Hippocampal formation (tissue), 2 donors: ENCODE data around the gene ESR1.
"Not testable (repeated sequence)": the region's sequence is repeated elsewhere in the genome, so short reads cannot be mapped to it uniquely, and the experiment has no call there.

Experiments
- DNase-seq, 2 donors: peaks; one replicate each; lab custom pipeline; 2025; lab: John Stamatoyannopoulos, UW

ESR1 gene

DNA sequence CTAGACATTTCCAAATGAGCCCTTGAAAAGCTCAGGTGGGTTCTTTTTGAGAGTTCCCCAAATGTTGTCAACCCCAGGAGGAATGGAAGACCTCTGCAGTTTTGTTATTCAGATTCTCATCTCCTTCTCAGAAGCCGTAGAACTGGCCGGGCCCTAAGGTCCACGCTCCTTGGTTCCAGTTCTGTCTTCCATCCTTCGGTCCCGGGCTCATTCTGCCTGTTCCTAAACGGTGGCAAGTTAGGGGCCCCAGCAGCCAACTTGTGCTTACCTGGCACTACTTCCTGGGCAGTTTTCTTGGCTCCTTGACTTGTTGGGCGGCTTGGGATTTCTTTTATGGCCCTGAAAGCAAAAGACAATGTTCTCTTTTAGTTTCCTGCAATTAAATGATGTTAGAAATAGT lies 6.4 kb downstream of the ESR1 start:
- no peak for DNase-seq

DNA sequence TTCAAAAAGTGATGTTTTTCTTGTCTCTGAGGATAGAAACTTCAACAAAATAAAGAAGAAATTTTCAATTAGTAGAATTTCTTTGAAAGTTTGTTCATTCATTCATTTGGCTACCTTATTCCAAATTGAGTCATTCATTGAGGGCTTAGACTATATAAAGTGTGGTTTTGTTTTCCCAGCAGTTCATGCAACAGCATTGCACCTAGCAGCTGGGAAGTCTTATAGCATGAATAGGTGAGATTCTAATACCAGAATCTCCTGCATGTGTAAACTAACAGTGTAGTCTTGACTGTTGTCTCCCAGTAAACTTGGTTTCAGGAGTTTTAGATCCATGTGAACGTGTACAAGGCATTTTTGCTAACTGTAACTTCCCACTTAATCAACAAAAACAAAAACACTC lies 7.1 kb downstream of the ESR1 start:
- DNase-seq, result no peak

DNA sequence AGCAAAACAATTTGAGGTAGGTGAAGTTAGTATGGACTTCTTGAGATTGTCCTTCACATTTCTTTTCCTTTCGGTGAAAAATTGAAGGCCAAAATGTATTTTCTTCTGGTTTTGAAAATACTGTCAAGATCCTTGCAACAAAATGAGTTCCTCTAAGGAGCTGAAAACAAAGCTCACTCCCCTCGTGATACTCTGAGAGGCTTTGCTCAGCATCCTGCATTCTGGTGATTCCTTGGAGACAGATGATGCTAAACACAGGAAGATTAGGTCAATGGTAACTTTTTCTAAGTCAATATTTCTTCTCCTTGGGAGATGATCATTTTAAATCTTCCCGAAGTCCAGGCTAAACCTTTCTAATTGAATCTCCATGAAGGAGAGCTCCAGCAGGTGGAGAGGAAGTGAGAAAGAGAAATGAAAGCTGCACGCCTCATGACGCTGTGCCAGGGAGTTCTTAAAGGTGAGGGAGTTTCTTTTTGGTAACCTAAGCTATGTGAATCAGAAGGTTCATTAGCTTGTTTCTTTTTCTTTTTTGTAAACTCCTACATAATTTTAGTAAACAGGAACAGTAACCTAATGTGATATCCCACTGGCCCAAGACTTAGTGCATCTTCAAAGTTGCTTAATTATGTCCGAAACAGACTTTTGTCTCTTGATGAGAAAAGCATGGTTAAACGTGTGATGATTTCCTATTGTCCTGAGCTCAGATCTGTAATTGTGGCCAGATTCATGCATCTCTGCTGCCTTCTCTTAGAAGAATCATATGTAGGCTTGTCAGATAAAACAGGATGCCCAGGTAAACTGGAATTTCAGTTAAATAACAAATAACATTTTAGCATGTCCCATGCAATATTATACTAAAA lies 15.0 kb downstream of the ESR1 start:
- no peak for DNase-seq

DNA sequence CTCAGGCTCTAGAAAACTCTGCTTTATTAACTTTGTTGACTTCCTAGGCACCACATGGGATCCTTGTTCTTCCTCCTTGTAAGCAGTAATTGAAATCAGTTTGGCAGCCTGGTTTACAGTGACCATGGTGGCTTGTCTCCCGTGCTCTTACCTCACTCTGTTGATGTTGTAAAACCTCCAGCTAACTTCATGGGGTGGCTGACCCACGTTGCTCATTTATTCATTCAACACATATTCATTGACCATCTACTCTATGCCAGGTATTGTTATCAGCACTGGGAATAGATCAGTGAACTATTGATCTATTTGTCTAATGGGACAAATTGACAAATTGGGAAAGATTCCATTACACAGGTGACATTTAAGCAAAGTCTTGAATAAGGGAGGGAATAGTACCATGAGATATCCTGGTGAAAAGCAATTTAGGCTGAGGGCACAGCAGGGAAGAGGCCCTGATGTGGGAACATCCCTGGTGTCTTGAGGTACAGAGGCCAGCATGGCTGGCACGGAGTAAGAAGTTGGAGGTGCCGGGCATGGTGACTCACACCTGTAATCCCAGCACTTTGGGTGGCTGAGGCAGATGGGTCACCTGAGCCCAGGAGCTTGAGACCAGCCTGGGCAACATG lies 19.1 kb downstream of the ESR1 start:
- no peak for DNase-seq

DNA sequence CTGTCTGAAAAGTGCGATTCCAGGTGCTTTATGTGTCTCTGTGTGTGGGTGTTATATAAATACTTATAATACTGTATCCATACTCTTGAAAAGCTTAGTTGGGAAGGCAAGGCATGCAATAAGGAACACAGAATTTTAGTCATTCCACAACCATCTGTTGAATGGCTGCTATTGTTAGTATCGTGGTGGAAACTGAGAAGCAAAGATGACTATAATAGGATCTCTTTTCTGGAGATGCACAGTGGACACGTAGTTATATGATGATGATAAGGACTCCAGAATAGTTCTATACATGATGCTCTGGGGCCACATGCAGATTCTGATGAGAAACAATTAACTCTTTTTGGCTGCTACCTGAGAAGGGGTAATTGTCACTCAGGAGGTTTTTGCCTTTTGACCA lies 25.2 kb downstream of the ESR1 start:
- no peak for DNase-seq

DNA sequence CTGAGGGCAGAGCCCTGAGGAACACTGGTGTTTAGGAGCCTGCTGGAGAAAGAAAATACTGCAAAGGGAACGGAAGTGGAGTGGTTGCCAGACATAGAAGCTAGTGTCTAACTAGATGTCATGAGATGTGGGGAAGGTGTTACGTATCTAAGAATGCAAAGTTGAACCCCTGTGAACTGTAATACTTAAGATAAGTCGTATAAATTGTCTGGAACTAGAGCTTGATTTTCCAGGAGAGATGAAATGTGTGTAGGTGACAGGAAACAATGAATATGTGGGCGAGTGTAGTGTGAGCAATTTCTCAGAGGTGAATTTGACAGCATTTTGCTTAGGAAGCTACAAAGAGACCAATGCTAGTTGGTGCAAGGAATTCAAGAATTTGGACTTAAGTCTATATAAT lies 27.9 kb downstream of the ESR1 start:
- DNase-seq, result no peak

DNA sequence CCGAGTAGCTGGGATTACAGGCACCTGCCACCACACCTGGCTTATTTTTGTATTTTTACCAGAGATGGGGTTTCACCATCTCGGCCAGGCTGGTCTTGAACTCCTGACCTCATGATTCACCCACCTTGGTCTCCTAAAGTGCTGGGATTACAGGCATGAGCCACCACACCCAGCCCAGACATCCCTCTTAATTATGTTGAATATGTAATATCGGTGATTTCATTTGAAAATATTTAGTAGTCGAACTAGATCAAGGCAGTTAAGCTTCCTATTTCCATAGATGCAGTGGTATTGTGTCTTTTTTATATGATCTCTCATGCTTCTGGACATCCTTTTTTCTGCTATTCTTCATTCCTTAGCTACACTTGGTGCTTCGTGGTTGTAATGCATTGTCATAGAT lies 29.7 kb downstream of the ESR1 start:
- no peak for DNase-seq

DNA sequence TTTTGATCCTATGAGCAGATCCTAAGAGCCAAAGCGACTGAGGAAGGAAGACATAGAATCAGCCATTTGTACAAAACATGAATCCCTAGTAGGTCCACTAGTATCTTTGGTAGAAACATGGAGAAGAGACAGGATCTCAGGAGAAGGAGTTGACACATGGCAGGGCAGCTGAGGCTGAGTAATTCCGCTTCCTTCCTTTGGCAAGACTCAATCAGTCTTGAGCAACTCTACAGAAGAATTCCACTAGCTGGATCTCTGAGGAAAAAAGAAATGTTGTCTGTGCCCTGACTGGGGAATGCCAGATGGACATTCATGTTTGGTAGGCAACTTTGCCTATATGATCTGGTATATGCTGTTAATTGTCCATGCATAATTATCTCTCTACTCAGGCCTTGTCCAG lies 35.3 kb downstream of the ESR1 start:
- no peak for DNase-seq

DNA sequence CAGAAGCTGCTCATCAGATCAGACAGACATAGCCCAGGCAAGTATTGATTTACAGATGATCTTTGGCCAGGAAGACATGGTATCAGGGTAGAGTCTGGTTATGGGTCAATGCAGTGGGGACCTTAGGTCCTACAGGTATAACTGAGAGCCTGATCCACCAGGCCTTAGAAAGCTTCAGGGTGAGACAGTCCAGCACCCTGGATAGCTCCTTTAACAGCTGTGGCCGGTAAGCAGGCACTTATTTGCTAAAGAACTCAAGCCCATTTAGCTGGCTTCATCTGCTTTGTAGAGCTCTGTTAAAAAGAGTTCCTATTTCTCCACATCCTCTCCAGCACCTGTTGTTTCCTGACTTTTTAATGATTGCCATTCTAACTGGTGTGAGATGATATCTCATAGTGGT lies 39.6 kb downstream of the ESR1 start:
- DNase-seq, result no peak

DNA sequence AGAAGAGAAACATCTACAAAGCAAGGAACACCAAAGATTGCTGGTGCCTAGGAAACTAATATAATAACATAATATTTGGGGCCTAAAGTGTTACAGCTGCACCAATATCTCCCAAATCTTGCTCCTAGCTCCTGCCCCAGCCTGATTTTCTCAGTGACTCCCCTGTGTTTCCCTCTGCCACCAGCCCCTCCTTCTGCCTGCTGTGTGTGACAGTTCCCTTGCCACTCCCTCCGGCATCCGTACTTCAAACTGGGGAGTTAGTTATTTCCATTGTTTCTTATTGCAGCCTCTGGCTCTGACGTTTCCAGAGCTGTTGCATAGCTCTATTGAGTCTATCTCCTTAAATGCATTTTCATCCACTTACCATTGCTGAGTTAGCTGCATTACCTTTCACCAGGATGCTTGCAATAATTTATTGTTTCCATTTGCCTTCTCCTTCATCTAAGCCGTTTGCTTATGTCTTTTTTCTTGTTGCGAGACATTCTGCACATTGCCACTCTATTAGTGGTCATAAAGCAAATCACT lies 43.1 kb downstream of the ESR1 start:
- no peak for DNase-seq

DNA sequence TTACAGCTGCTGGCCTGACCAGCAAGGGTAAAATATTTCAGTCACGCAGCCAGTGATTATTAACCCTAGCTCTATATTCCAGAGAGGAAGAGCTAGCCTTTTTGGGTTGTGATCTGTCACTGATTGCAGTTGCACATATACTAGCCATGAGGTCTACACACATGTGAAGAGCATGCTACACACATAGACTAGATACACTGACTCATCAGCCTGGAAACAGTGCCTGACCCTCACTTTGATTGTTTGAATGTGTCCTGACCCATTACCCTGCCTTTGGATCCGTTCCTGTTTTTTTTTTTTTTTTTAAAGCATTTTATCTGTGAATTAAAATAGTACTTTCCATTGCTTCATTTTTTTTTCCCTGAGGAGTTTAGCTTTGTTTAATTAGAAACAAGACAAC lies 50.8 kb downstream of the ESR1 start:
- DNase-seq, result no peak

DNA sequence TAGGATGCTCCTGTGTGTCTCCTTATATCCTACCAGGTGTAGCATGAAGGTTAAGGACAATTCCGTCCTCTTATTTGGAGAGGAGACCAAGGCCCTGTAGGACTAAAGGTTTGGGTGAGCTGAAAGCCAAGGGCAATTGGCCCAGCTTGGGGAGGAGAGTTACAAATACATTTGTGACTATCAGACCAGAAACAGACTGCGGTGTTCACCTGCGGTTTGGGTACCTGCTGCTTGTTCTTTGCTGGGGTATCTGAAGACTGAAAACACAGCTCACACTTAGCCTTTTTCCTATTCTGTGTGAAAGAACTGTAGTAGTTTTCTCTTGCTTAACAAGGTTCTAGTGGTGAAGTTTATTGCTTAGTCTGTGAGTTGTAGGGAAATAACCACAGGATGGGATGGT lies 55.0 kb downstream of the ESR1 start:
- no peak for DNase-seq

DNA sequence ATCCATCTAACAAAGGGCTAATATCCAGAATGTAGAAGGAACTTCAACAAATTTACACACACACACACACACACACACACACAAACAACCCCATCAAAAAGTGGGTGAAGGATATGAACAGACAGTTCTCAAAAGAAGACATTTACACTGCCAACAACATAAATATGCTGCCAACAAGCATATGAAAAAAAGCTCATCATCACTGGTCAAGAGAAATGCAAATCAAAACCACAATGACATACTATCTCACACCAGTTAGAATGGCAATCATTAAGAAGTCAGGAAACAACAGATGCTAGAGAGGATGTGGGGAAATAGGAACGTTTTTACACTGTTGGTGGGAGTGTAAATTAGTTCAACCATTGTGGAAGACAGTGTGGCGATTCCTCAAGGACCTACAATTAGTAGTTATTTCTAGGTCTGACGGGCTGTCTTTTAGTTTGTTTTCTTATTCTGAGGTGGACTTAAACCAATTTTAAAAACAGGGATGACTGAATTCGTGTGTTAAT lies 59.9 kb downstream of the ESR1 start:
- DNase-seq, result not testable (repeated sequence)

DNA sequence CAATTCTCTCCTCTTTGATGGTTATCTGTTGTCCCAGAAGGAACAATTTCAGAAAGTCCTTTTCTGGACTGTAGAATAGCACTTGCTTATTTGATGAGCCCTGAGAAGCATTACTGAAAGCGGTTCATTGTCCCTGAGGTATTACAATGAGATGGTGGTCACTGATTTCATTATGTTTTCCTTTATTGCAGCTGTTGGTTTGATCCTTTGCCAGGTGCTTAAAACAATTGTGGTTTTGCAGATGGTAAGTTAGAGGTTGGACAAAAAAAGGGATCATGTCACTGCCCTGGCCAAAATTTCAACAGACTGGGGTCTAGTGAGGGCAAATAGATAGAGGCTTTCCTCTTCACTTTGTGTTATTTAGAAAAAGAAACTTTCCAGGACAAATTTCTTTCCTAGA lies 61.9 kb downstream of the ESR1 start:
- no peak for DNase-seq

DNA sequence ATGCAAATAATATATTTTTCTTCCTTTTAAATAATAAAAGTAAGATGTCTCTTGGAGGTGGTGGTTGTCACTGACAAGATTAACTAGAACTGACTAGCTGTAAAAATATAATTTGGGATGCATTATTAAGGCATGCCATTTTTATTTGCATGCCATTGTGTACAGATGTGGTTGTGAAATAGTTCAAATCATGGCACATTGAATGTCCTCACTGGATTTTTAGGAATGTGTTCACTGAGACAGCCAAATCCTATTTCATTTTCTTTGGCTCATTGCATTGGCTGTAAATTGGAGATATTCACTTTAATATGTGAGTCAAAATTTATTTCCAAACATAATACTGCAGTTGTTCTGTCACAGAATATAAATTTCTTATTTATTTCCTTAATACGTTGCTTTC lies 62.3 kb downstream of the ESR1 start:
- no peak for DNase-seq

DNA sequence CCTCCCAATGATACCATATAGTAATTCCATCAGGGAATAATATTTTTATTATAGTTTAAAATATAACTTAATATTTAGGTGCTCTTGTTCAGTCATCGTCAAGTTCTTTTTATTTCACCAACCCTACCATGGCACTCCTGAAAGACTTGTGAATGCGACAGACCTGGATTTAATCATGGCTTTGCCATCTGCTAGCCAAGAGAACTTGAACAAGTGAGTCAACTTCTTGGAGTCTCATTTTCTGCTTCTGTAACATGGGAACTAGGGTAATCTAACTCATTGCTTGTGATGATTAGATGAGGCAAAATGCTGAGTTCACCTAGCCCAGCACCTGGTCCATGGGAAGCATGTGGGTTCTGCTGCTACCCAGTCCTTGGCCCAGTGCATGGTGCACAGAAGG lies 62.9 kb downstream of the ESR1 start:
- DNase-seq, result no peak

DNA sequence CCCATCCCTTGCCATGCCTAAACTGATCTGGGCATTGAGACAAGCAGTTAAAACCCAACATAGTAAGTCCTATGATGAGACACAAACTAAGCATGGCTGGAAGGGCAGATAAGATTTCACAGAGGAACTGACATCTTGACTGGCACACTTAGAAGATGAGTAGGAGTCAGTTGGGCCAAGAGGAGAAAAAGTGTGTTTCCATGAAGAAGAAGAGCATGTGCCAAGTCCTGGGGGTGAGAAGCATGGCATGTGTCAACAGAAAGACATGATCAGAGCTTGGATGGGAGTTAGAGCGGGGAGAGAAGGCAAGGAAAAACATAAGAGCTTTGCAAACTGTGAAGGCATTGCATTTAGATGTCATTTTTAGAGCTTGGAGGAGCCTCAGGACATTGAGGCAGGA lies 68.0 kb downstream of the ESR1 start:
- DNase-seq, result no peak

DNA sequence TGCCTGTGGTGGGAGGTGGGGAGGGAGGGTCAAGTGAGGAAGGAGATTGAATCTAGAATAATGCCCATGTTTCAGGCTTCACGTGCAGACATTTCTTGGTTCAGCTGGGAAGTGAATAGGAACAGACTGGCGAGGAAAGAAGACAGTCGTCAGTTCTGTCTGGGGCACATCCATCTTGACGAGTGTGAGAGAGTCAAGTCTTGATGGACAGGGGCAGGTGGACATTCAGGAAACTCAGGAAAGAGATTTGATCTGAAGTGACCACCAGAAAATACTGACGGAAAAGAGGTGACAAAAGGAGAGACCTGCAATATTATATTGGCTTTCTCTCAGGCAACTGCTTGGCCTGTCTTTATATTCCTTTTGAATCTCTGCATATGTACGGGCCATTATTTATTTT lies 68.6 kb downstream of the ESR1 start:
- no peak for DNase-seq

DNA sequence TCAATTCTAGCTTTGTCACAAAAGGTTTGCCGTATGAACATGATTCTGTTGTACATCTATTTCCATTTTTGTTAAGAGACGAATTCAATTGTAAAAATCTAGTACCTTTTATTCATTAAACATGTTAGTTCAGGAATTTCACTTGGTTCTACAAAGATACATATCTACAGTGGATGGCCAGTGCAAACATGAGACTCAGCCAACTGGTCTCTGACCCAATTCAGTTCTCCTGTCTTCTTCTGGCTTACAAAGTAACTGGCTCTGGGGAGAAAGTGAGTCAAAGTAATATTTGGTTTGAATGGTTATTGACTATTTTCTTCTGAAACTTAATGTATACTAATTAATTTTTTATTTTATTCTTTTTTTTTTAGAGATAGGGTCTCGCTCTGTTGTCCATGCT lies 70.0 kb downstream of the ESR1 start:
- DNase-seq, result no peak

DNA sequence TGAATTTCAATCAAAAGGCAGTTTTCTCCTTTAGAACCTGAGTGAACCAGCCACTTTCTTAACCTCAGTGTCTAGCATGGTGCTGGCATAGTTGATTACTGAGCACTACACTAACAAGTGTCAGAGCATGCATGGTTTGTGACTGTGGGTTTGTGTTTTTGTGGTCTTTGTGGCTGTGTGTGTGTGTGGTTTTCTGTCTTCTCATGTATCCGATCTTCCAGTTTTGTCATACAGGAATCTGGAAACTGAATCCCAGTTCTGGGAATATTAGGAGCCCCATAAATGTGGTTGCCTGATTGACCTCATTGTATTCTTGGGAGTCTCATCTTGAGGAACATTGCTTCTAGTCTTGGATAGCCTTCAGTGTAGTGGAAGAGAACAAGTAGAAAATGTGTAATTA lies 73.7 kb downstream of the ESR1 start:
- no peak for DNase-seq

DNA sequence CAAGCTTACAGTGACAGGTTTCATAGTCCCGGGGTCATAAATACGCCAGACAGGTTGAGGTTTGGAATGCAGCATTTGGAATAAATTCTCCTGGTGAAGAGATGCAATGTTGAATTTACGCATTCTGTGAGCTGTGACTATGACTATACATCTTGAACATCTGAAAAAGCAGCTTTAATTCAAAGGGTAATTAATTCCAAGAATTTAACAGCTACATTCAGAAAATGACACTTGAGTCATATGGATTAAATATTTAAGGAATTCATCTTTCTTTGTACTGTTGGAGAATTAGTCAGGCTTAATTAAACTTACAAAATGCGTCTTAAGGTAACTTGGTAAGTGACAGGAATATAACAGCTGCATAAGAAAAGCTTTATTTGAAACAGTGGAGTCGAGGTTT lies 74.7 kb downstream of the ESR1 start:
- DNase-seq, result no peak

DNA sequence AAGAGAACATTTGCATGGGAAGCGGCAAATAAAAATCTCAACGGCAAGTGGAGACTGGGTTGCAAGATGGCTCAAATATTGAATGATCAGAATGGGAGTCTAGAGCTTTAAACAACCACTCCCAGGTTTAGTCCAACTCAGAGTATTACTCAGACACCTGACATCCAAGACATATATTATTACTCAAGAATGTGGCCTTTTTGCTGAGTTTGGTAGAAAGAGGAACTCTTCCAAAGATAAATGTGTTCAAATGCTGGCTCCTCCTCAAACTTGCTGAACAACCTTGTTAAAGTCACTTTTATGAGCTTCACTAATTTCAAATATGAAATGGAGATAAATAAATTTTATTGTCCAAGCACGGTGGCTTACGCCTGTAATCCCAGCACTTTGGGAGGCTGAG lies 77.8 kb downstream of the ESR1 start:
- DNase-seq, result no peak

DNA sequence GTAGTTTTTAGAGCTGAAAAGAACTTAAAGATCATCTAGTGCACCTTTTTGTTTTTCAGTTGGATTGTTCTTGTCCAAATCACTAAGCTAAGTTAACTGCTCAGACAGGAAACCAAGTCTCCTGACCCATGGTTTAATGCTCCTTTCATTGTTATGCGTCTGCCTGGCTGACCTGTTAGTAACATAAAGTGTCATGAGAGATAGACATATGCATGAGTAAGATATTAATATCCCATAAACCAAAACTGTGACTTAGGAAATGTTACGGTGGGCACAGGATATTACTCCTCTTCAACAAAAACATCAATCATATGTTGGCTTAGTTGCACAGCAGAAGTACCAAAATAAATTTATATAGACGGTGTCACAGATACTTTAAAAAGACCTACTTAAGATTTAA lies 84.0 kb downstream of the ESR1 start:
- no peak for DNase-seq
